PC-3 (cell line): Measurements from ENCODE around the gene ETHE1.

ENCODE experiments used
- CTCF ChIP-seq: fragments of 300-600 bp; sonication (generic); conservative IDR thresholded peaks from 2 replicates; pipeline ENCODE4 v1.5.1; 2017; ENCODE audit warnings: antibody characterized with exemption, low read depth, mild to moderate bottlenecking, low read length
- EZH2phosphoT487 ChIP-seq: fragments of 300-600 bp; sonication (generic); IDR thresholded peaks from 2 replicates; pipeline ENCODE4 v1.6.1; 2018; ENCODE audit warnings: mild to moderate bottlenecking, antibody characterized with exemption, low read length, borderline replicate concordance

GRCh38 chr19:43479226-43479625, 47.8 kb downstream of the ETHE1 start:
- no peak for TF ChIP-seq CTCF
- TF ChIP-seq EZH2phosphoT487, result no peak
